Islet of Langerhans (tissue), 1 donor: Measurements from ENCODE around the gene SLC1A4.
"Not testable (repeated sequence)": the region's sequence is repeated elsewhere in the genome, so short reads cannot be mapped to it uniquely, and the experiment has no call there.

ENCODE experiments used
- FAIRE-seq: peaks from one replicate; lab custom pipeline; 2011; peaks lifted over from hg19 to GRCh38; lab: Jason Lieb, UNC

SLC1A4 gene

DNA sequence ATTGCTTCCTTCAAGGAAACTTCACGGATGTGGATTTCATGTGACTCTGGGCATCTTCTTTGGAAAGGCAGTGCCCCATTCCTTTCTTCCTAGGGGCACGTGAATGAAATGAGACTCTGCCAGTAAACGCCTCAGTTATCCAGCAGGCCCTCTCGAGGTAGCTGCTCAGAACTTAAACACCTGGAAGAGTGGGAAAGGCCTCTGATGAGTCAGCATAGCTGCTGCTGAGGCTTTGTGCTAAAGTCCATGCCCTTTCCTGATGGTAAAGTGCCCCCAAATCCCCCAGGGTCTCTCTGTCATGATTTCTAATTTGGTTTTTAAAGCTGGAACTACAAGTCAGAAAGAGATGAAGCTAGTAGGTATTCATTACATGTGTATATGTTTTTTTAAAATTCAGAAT is 3.8 kb downstream of the SLC1A4 start:
- FAIRE-seq, result no peak

DNA sequence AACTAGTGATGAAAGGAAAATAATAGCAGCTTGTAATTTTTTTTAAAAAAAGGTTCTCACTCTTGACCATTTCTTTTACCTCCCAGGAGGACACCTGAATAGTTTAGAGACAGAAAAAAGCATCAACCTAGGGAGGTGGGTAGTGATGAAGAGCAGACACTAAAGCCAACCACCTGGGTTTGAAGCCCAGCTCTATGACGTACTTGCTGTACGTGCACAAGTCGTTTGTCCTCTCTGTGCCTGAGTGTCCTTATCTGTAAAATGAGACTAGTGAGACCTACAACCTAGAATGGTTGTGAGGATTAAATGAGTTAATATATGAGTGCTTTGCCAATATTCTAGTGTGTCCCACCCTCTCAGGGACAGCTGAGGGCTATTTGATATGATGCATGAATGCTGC is 5.8 kb downstream of the SLC1A4 start:
- FAIRE-seq, result no peak

DNA sequence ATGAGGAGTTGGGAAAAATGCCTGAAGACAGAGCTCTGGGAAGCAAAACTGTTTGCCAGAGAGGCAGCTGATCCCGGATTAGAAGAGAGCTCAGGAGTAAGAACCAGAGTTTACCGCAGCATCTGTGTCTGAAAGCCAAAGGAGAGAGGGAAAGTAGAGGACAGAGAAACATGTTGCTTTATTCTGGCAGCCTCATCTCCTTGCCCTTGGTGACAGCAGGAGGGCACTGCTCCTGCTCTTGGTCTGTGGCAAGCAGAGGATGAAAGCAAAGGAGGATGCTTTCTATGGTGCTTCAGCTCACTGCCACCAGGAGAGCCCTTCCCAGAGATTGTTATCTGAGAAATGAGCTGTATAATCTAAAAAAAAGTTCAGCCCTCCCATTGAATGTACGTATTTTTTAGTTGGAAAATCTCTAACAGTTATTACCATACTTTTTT is 7.7 kb downstream of the SLC1A4 start:
- FAIRE-seq, result no peak

DNA sequence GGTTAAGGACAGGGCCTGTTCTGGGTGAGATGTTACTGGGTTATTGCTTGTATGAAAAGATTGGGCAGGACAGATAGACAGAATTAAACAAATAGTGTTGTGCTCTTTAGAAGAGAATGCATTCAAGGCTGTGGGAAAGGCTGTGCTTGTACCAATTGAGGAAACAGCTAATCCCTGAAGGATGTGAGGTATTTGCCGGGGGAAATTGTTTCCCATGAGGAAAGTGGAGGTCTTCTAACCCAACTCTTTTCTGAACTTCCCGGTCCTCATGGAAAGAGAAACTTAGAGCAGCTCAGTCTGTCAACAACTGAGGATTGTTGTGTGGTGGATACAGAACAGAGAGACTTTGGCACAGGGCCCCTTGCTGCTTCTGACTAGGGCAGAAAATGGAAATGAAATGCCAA is 9.5 kb downstream of the SLC1A4 start:
- no peak for FAIRE-seq

DNA sequence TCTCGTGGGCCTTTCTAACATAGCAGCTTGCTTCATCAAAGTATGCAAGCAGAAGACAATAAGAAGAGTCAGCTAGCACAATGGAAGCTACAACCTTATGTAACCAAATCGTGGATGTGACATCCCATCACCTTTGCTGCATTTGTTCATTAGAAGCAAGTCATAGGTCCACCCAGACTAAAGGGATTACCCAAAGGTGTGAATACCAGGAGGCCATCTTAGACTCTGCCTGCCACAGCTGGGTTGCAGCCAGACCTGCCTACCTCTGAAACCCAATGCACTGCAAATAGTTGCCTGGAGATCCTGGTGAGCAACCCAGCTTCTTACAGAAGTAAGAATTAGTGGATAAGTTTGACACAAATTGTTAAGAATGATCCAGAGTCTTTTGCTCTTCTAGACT is 10.6 kb downstream of the SLC1A4 start:
- FAIRE-seq, result no peak

DNA sequence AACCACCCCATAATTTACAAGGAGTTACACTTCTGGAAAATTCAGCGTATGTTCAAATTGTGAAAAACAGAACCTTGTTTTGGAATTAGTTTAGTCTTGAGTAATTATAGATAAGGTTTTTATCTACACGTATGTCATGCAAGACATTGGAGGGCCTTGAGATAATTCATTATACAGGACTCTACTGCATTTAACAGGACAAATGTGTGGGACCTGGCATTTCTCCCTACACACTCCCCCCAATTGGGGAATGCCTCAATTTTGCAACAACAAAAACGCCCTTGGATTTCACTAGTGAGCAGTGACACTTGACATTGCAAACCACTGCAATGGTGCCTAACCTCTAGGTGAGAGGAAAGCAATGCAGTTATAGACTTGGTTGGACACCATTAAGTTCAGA is 11.4 kb downstream of the SLC1A4 start:
- no peak for FAIRE-seq

DNA sequence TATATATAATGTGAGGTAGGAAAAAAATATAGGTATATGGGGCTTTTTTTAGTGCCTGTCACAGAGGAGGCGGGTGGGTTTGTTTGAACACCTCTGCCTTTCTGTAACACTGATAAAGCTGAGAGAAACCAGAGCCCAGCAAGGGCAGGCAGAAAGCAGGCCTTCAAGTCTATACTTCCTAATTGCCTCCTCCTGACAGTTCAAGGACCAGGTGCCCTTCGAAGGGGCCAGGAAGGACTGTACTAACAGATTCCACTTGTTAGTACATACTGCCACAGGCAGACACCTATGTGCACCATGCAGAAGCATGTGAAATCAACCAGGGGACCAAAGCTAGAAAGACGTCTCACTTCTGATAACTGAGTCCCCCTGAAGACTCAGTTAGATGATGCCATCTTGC is 13.8 kb downstream of the SLC1A4 start:
- no peak for FAIRE-seq

DNA sequence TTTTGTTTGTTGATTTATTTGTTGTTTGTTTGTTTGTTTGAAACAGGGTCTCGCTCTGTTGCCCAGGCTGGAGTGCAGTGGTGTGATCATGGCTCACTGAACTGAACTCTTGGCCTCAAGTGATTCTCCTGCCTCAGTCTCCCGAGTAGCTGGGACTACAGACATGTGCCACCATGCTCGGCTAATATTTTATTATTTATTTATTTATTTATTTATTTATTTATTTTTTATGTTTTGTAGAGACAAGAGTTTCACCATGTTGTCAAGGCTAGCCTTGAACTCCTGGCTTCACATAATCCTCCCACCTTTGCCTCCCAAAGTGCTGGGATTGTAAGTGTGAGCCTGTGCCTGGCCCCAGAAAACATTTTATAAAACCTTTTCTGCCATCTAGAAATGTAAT is 15.0 kb downstream of the SLC1A4 start:
- FAIRE-seq, result not testable (repeated sequence)

DNA sequence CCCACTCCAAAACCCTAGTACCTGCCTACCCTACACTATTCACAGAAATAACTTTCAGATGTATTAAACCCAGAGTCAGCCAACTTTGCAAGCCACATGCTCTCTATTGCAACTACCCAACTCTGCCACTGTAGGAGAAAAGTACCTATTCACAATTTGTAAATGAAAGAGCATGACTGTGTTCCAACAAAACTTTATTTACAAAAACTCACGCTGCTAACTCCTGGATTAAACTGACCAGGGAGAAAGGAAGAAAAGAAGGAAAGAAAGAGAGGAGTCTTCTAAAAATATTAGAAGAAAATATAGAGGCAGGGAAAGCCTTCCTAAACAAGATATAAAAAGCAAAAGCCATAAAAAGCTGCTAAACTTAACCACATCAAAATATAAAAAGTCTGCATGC is 24.6 kb downstream of the SLC1A4 start:
- no peak for FAIRE-seq

DNA sequence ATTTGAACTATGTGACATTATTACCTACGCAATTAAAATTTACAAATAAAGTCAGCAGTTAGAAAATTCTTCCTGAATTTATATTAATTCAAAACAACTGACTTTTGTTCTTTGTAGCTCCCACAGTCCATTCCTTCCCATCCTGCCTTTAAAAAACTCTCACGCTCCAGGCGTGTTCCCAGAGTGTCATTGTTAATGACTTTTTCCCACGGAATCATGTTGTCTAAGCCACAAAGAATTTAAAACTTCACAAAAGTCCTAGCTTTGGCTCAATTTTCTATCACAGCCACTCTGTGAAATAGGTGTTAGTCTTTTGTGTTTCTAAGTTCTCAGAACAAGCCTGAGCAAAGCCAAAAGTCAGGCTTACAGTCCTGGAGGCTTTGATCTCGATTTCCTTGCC is 26.5 kb downstream of the SLC1A4 start:
- no peak for FAIRE-seq

DNA sequence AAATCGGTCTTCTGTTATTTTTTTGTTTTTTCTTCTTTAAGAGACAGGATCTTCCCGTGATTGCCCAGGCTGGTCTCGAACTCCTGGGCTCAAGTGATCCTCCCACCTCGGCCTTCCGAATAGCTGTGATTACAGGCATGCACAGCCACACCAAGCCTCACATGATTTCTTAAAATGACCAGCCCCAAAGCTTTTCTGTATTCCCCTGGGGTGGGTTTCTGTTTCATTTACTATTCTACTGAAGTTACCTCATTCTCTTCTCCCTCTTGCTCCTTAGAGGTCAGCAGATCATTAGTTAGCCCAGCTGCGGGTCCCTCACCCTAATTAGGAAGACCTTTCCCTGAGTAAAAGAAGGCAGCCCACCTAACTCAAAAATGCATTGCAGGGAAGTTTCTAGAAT is 27.6 kb downstream of the SLC1A4 start:
- no peak for FAIRE-seq

DNA sequence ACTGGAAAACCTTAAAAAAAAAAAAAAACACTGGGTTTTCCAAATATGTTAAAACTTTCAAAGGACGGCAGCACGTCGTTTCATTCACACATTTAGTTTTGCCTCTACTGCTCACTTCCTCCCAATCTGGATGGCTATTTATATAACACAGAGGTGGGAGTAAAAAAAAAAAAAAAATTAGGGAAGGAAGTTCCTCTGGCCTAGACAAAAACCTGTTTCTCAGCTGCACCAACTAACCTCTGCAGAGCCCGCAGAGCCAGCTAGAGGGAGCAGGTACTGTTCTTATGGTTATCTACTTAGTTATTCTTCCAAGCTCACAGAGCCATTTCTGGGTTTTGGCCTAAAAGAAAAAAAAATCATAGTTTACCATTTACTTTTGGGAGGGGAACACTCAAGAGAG is 28.1 kb downstream of the SLC1A4 start:
- FAIRE-seq, result no peak

DNA sequence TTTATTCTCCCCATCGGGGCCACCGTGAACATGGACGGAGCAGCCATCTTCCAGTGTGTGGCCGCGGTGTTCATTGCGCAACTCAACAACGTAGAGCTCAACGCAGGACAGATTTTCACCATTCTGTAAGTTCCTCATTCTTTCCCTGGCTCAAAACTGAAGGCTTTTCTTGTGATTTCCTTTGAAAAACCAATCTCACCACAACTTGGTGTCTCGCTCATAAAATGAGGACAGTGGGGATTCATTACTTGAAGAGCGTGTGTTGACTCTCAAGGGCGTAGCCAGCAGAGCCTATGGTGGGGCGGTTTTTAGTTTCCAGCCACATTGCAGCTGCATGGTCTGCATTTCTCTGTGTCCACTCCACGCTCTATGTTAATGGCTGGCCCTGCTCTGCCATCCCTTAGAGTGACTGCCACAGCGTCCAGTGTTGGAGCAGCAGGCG is 29.0 kb downstream of the SLC1A4 start:
- FAIRE-seq, result no peak

DNA sequence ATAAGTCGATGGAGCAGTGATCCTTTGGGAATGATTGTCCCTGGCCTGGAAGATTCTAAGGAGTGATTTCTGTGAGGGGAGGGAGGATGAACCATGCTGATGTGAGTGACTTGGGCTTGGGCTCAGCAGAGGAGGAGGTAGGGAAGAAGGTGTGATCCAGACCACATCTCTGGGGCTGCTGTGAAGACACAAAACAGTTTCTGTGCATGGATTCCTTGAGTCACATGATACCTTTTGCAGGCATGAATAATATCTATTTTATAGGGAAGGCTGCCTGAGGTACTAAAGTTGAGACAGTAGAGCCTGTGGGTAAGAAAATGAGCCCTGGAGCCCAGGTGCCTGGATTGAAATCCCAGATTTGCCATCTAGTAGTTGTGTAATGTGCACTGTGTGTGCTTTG is 29.8 kb downstream of the SLC1A4 start:
- FAIRE-seq, result no peak

DNA sequence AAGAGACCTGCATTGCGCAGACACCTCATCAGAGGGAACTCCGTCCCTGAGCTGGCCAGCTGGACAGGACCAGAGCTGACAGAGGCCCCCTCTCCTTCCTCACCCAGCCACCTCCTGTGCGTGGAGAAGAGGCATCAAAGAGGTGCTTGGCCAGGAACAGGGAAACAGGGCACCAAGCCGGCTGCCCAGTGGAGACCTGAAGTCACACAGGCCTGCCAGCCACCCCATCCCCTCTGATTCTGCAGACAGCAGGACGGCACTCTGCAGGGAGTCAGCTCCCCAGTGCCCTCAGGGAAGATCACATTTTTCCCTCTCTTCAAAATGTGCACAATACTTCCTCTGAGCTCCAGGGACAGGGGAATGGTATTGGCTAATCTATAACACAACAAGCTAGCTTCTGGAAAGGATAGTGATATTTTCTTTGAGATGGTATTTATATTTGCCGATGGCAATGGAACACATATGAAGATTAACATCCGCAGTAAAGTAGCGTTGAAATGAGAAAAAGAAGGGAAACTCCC is 30.5 kb downstream of the SLC1A4 start:
- FAIRE-seq, result no peak

DNA sequence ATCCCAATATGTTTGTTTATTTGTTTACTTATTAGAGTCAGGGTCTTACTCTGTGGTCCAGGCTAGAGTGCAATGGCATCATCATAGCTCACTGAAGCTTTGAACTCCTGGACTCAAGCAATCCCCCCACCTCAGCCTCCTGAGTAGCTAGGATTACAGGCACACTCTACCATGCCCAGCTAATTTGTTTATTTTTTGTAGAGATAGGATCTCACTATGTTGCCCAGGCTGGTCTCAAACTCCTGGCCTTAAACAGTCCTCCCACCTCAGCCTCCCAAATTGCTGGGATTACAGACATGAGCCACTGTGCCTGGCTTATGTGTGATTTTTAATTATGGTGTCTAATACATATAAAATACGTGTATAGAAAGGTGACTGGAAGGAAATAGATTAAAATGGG is 31.1 kb downstream of the SLC1A4 start:
- not testable (repeated sequence) for FAIRE-seq

DNA sequence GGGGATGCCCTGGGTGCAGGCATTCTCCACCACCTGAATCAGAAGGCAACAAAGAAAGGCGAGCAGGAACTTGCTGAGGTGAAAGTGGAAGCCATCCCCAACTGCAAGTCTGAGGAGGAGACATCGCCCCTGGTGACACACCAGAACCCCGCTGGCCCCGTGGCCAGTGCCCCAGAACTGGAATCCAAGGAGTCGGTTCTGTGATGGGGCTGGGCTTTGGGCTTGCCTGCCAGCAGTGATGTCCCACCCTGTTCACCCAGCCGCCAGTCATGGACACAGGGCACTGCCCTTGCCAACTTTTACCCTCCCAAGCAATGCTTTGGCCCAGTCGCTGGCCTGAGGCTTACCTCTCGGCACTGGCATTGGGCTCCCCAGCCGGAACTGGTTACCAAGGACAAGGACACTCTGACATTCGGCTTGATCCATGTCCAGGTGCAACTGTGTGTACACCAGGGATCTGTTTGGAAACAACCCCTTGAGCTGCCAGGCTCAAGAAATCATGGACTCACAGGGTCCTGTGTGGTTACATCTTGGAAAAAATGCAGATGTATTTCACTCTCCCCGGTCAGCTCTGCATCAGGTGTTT is 31.8 kb downstream of the SLC1A4 start:
- no peak for FAIRE-seq

DNA sequence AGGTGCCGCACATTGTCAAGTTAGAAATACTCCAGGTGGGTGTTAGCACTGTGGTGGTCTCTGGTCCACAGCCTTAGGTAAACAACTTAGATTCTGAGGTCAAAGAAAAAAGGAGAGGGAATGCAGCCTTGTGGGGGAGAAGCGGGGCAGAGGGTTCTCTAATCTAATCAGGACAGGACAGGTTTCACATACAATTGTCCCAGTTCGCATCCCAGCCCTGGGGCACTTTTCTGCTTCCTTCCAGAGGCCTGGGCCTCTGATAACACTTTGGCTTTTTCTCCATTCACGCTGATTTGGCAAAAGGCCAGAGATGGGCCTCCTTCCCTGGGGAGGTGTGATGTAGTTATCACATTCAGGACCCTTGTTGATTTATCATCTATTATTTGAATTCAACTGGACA is 32.5 kb downstream of the SLC1A4 start:
- FAIRE-seq, result no peak

DNA sequence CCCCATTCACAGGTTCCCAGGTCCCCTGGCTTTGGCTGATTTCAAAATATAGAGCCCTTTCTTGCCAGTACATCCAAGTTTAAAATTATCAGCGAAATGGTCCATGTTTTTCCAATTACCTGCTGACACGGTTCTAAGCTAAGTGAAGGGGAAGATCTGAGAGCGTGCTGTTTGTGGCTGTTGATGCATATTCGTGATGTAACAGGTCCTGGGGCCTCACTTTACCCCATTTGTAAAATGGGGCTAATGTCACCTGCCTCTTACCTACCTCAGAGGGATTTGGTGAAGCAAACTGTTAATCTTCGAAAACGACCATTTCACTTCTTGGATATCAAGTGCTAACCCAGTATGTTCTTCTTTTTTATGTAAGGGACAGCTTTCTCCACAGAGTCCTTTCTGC is 33.0 kb downstream of the SLC1A4 start:
- no peak for FAIRE-seq

DNA sequence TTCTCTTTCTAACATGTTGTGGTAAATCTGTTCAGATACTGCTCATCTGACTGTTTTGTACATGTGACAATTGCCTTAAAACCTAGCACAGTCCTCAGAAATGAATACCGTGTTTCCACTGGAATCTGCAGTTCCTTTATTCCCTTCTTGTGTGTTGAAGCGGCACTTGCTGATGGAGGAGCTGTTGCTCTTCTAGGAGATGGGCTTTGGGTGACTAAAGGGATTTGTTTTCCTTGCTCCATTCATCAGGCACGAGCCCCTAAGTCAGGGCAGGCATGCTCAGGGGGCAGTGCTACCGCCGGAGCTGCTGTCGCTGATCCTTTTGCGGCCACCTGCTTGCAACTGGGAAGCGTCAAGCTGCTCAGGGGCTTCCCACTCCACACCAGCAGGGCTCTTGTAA is 34.5 kb downstream of the SLC1A4 start:
- no peak for FAIRE-seq

DNA sequence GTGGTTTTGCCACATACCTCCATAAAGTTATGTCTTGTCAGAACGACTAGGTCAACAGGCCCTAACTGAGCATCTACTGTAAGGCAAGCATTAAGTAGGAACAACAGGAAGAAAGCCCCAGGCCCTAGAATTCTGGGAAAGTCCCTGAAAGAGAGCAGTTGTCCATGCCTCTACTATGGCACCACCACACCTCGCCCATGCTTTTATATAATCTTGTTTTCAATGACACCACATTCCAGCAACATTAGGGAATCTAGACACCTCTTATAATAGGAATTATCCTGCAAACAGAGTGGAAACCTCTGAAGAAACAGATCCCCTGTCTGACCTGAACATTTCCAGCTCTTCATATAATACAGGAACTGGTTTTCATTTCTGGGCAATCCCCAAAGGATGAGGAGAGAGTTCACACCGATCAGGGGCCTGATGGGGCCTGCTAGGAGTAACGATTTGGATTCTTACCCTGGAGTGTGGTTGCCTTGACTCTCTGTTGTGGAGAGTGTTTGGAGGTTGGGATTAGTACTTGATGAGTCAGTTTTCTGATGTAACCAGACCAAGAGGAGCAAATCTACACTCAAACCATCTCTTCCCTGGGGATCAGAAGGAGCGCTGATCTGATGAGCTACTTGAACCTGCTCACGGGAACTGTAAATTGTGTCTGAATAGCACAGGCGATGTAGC is 35.1 kb downstream of the SLC1A4 start:
- FAIRE-seq, result no peak

DNA sequence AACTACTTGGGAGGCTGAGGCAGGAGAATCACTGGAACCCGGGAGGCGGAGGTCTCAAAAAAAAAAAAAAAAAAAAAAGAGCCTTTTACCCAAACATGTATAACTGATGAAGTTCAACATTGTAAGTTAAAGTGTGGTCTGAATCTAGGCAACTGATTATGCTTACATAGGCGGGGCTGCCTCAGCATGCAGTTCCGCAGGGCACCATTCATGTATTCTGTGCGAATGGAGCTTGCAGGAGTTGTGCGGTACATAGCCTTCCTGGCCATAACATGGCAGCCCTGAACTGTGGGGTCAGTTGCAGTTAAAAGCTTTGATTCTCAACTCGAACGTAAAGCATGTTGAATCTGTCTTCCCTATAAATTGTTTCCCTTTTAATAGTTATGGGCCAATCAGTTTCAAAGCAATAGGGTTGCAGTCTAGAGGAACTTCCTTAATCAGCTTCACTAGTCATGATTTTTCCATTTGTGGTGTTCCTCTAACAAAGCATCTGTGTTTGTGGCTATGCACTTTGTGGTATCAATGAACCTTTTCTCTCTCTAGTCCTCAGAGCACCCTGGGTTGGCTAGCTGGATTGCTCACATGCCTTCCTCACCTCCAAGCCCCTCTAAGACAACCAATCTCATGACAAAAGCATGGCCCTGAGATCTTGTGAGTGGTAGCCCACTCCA is 36.4 kb downstream of the SLC1A4 start:
- no peak for FAIRE-seq

DNA sequence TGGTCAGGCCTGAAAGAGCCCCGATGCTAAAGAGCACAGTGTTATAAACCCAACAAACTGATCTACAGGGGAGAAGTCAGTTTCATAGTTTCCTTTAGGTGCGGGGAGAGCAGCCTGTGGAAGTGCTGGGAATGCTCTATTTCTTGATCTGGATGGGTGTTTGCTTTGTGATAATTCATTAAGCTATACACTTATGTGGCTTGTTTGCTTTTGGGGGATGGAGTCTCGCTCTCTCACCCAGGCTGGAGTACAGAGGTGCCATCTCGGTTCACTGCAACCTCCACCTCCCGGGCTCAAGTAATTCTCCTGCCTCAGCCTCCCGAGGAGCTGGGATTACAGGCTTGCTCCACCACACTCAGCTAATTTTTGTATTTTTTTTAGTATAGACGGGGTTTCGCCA is 37.0 kb downstream of the SLC1A4 start:
- FAIRE-seq, result no peak
